Stomach (tissue), 4 donors: ENCODE measurements around the gene POC1B.

Experiments used
- CTCF ChIP-seq, 7 experiments: fragments of 450-650 bp in 4 of 7; fragments of 200-600 bp in 3 of 7; sonication (generic) in 3 of 7; IDR thresholded peaks; one replicate each; pipeline ENCODE4 v1.5.1; 2016 to 2019; ENCODE audit warnings: antibody characterized with exemption in 7 of 7, control low read depth in 2 of 7, mild to moderate bottlenecking in 1 of 7
- EP300 ChIP-seq: sonication (generic); formaldehyde crosslinking; IDR thresholded peaks from one replicate; pipeline ENCODE4 v1.6.1; 2017; ENCODE audit warnings: antibody characterized with exemption
- POLR2A ChIP-seq, 4 donors: fragments of 450-650 bp; IDR thresholded peaks; one replicate each; pipeline ENCODE4 v1.6.1; 2016; ENCODE audit warnings: antibody characterized with exemption in 4 of 4, control low read depth in 2 of 4, mild to moderate bottlenecking in 1 of 4, moderate library complexity in 1 of 4

- TF ChIP-seq CTCF (IDR thresholded peaks at IDR 0.05) (no peak), POLR2A (IDR thresholded peaks at IDR 0.05) (no peak), EP300 (no peak)
Observed at GRCh38 chr12:89392391-89392790, 133.5 kb downstream of the POC1B start.
